HepG2 (cell line): ENCODE measurements around the gene MFAP3L. TPM values are rescaled to one million over a fixed set of nuclear protein-coding genes. Genes with fewer than 3 reads are reported as not detected.

Experiments used
- CBX5 ChIP-seq: sonication (generic); formaldehyde crosslinking; IDR thresholded peaks from 2 replicates; pipeline ENCODE4 v1.4.0; 2020; ENCODE audit warnings: missing genetic modification reagents, borderline replicate concordance
- GLI4 ChIP-seq: sonication (generic); formaldehyde crosslinking; IDR thresholded peaks from 2 replicates; pipeline ENCODE4 v1.5.1; 2020; ENCODE audit warnings: missing genetic modification reagents, mild to moderate bottlenecking, moderate library complexity, borderline replicate concordance
- KMT2A ChIP-seq: sonication (generic); formaldehyde crosslinking; IDR thresholded peaks from 2 replicates; pipeline ENCODE4 v1.4.0; 2020; ENCODE audit warnings: missing genetic modification reagents
- MED8 ChIP-seq: sonication (generic); formaldehyde crosslinking; IDR thresholded peaks from 2 replicates; pipeline ENCODE4 v1.8.1; 2023; ENCODE audit warnings: mild to moderate bottlenecking, missing genetic modification reagents; ENCODE audit not compliant: insufficient replicate concordance
- MEIS1 ChIP-seq: sonication (generic); formaldehyde crosslinking; IDR thresholded peaks from 2 replicates; pipeline ENCODE4 v1.9.0; 2021; ENCODE audit warnings: mild to moderate bottlenecking, missing genetic modification reagents, moderate library complexity, borderline replicate concordance
- NR3C1 ChIP-seq: sonication (generic); formaldehyde crosslinking; IDR thresholded peaks from 2 replicates; pipeline ENCODE4 v1.4.0; 2020; ENCODE audit warnings: missing genetic modification reagents
- RCOR2 ChIP-seq: IDR thresholded peaks from 2 replicates; pipeline ENCODE4 v1.6.1; 2016; ENCODE audit warnings: missing biosample characterization, missing genetic modification reagents
- RORA ChIP-seq: sonication (generic); formaldehyde crosslinking; IDR thresholded peaks from 2 replicates; pipeline ENCODE4 v1.5.0; 2020; ENCODE audit warnings: mild to moderate bottlenecking, missing genetic modification reagents, moderate library complexity
- ZBTB21 ChIP-seq: sonication (generic); formaldehyde crosslinking; IDR thresholded peaks from 2 replicates; pipeline ENCODE4 v1.4.0; 2020; ENCODE audit warnings: missing genetic modification reagents
- ZEB1 ChIP-seq: IDR thresholded peaks from 2 replicates; pipeline ENCODE4 v1.6.1; 2012; ENCODE audit warnings: mild to moderate bottlenecking, low read depth, inconsistent platforms; ENCODE audit not compliant: insufficient replicate concordance
- ZFP1 ChIP-seq: IDR thresholded peaks from 2 replicates; pipeline ENCODE4 v1.6.1; 2016
- ZNF329 ChIP-seq: sonication (generic); formaldehyde crosslinking; IDR thresholded peaks from 2 replicates; pipeline ENCODE4 v1.9.0; 2021; ENCODE audit warnings: low read depth, mild to moderate bottlenecking, missing genetic modification reagents
- ZNF333 ChIP-seq: sonication (generic); formaldehyde crosslinking; IDR thresholded peaks from 2 replicates; pipeline ENCODE4 v1.4.0; 2020; ENCODE audit warnings: mild to moderate bottlenecking, missing genetic modification reagents, borderline replicate concordance
- ZNF577 ChIP-seq: sonication (generic); formaldehyde crosslinking; IDR thresholded peaks from 2 replicates; pipeline ENCODE4 v1.4.0; 2020; ENCODE audit warnings: mild to moderate bottlenecking, low read depth, missing genetic modification reagents, borderline replicate concordance
- ZNF713 ChIP-seq: sonication (generic); formaldehyde crosslinking; IDR thresholded peaks from 2 replicates; pipeline ENCODE4 v1.4.0; 2020; ENCODE audit warnings: mild to moderate bottlenecking, missing genetic modification reagents
- polyA plus RNA-seq, 8 experiments: library from polyadenylated mRNA; depleted of rRNA in 3 of 8; stranded (reverse) in 7 of 8; unstranded in 1 of 8; fragments of >200 nt; fragmentation: Illumina TruSeq in 4 of 8; extraction: Trizol in 4 of 8; gene quantifications; 2 replicates each; pipeline versions ENCODE4 v1.2.1 to v1.2.3, GENCODE V29; 2011 to 2016; ENCODE audit warnings: low read depth in 4 of 8, missing spikeins in 1 of 8, mixed read lengths in 1 of 8; ENCODE audit not compliant: insufficient read depth in 1 of 8
- total RNA-seq, 5 experiments: library from RNA; depleted of rRNA; stranded (reverse); fragments of >200 nt; fragmentation: Illumina TruSeq; extraction: Trizol; gene quantifications; 2 replicates each; pipeline ENCODE4 v1.2.3, GENCODE V29; 2016; ENCODE audit warnings: low read depth in 1 of 5
- TF ChIP-seq, protein P1 (sequence below): sonication (generic); formaldehyde crosslinking; IDR thresholded peaks from 2 replicates; pipeline ENCODE4 v1.4.0; 2020; ENCODE audit warnings: mild to moderate bottlenecking, missing genetic modification reagents, borderline replicate concordance
- TF ChIP-seq, protein P2 (sequence below): sonication (generic); formaldehyde crosslinking; IDR thresholded peaks from one replicate; pipeline ENCODE4 v1.5.1; 2020; ENCODE audit warnings: mild to moderate bottlenecking, missing genetic modification reagents; ENCODE audit errors: not compliant biosample characterization

MFAP3L gene
- total and polyA plus RNA-seq, 2 of the 13 experiments (the other 11 are each of a cell fraction or from before 2014, with no cell fraction given) = 1.5 to 3.6 TPM

DNA sequence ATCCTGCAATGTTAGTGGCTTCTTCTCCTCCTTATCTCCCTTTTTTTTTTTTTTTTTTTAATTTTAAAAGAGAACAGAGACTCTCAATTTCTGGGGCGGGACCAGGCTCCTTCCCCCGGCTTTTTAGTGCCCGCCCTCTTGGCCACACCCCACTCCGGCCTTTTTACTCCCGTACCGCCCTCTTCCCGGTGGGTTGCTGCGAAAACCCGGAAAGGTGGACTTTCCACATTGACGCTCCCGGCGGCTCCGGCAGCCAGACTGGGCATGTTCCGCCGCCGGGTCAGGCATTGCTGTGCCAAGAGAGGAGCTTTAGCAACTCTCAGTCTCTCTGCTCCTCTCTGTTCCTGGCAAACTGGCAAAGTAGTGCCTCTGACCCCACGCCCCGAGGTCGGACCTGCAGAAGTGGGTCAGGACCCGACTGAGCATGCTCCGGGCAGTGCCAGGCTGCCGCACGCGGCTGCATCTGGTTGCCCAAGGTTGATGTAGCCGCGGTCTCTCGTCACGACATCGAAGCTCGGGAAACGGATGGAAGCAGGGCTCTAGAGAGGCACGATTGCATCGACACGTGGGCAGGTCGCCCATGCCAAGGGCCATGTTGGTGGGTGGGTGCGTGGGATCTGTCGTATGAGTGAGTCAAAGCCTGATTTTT is 1.1 kb upstream of the MFAP3L start (continued):
- TF ChIP-seq, protein P1, sequence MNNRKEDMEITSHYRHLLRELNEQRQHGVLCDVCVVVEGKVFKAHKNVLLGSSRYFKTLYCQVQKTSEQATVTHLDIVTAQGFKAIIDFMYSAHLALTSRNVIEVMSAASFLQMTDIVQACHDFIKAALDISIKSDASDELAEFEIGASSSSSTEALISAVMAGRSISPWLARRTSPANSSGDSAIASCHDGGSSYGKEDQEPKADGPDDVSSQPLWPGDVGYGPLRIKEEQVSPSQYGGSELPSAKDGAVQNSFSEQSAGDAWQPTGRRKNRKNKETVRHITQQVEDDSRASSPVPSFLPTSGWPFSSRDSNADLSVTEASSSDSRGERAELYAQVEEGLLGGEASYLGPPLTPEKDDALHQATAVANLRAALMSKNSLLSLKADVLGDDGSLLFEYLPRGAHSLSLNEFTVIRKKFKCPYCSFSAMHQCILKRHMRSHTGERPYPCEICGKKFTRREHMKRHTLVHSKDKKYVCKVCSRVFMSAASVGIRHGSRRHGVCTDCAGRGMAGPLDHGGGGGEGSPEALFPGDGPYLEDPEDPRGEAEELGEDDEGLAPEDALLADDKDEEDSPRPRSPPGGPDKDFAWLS = no peak
- TF ChIP-seq RCOR2 (CRISPR knock-in tag) = no peak
- TF ChIP-seq ZNF713 (CRISPR knock-in tag) = no peak
- 0 out of 2 replicates have a peak, but pooled peaks have one; percentile 39 for TF ChIP-seq ZNF577 (CRISPR knock-in tag)
- TF ChIP-seq MED8 (CRISPR knock-in tag) = no peak
- 0 out of 2 replicates have a peak, but pooled peaks have one; percentile 28 for TF ChIP-seq GLI4
- no peak for TF ChIP-seq ZEB1
- TF ChIP-seq MEIS1 (CRISPR knock-in tag) = 0 out of 2 replicates have a peak, but pooled peaks have one; percentile 38
- no peak for TF ChIP-seq ZFP1
- TF ChIP-seq KMT2A (CRISPR knock-in tag) = no peak
- TF ChIP-seq, protein P2, sequence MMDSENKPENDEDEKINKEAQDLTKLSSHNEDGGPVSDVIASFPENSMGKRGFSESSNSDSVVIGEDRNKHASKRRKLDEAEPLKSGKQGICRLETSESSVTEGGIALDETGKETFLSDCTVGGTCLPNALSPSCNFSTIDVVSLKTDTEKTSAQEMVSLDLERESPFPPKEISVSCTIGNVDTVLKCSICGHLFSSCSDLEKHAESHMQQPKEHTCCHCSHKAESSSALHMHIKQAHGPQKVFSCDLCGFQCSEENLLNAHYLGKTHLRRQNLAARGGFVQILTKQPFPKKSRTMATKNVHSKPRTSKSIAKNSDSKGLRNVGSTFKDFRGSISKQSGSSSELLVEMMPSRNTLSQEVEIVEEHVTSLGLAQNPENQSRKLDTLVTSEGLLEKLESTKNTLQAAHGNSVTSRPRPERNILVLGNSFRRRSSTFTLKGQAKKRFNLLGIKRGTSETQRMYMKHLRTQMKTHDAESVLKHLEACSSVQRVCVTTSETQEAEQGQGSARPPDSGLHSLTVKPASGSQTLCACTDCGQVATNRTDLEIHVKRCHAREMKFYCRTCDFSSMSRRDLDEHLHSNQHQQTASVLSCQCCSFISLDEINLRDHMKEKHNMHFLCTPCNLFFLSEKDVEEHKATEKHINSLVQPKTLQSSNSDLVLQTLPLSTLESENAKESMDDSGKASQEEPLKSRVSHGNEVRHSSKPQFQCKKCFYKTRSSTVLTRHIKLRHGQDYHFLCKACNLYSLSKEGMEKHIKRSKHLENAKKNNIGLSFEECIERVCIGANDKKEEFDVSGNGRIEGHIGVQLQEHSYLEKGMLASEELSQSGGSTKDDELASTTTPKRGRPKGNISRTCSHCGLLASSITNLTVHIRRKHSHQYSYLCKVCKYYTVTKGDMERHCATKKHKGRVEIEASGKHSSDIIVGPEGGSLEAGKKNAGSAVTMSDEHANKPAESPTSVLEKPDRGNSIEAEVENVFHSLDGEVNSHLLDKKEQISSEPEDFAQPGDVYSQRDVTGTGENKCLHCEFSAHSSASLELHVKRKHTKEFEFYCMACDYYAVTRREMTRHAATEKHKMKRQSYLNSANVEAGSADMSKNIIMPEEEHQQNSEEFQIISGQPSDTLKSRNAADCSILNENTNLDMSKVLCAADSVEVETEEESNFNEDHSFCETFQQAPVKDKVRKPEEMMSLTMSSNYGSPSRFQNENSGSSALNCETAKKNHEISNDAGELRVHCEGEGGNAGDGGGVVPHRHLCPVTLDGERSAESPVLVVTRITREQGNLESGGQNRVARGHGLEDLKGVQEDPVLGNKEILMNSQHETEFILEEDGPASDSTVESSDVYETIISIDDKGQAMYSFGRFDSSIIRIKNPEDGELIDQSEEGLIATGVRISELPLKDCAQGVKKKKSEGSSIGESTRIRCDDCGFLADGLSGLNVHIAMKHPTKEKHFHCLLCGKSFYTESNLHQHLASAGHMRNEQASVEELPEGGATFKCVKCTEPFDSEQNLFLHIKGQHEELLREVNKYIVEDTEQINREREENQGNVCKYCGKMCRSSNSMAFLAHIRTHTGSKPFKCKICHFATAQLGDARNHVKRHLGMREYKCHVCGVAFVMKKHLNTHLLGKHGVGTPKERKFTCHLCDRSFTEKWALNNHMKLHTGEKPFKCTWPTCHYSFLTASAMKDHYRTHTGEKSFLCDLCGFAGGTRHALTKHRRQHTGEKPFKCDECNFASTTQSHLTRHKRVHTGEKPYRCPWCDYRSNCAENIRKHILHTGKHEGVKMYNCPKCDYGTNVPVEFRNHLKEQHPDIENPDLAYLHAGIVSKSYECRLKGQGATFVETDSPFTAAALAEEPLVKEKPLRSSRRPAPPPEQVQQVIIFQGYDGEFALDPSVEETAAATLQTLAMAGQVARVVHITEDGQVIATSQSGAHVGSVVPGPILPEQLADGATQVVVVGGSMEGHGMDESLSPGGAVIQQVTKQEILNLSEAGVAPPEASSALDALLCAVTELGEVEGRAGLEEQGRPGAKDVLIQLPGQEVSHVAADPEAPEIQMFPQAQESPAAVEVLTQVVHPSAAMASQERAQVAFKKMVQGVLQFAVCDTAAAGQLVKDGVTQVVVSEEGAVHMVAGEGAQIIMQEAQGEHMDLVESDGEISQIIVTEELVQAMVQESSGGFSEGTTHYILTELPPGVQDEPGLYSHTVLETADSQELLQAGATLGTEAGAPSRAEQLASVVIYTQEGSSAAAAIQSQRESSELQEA (CRISPR knock-in tag) = no peak
- peak; percentile 85 for TF ChIP-seq ZNF329 (CRISPR knock-in tag)
- no peak for TF ChIP-seq RORA (CRISPR knock-in tag)
- no peak for TF ChIP-seq NR3C1 (CRISPR knock-in tag)
- no peak; the same call in 1 of the 2 replicates for TF ChIP-seq ZBTB21 (CRISPR knock-in tag)
- TF ChIP-seq ZNF333 = 0 out of 2 replicates have a peak, but pooled peaks have one; percentile 74
- TF ChIP-seq CBX5 = no peak
